Activated naive CD8-positive, alpha-beta T cell (primary cell): ENCODE measurements around the gene ADAMTS3.

Source experiments
- H3K27ac Mint-ChIP-seq: one replicate; pipeline ENCODE4 v1.8.0; 2021; ENCODE audit warnings: mixed read lengths
- H3K27me3 Mint-ChIP-seq: one replicate; pipeline ENCODE4 v1.8.0; 2021; ENCODE audit warnings: mixed read lengths
- H3K36me3 Mint-ChIP-seq: one replicate; pipeline ENCODE4 v1.8.0; 2021; ENCODE audit warnings: mixed read lengths
- H3K4me1 Mint-ChIP-seq: one replicate; pipeline ENCODE4 v1.8.0; 2021; ENCODE audit warnings: low read depth, mixed read lengths
- H3K4me3 Mint-ChIP-seq: one replicate; pipeline ENCODE4 v1.8.0; 2021; ENCODE audit warnings: mild to moderate bottlenecking, mixed read lengths
- H3K9me3 Mint-ChIP-seq: one replicate; pipeline ENCODE4 v1.8.0; 2021; ENCODE audit warnings: low read depth, mixed read lengths

The ADAMTS3 gene

DNA sequence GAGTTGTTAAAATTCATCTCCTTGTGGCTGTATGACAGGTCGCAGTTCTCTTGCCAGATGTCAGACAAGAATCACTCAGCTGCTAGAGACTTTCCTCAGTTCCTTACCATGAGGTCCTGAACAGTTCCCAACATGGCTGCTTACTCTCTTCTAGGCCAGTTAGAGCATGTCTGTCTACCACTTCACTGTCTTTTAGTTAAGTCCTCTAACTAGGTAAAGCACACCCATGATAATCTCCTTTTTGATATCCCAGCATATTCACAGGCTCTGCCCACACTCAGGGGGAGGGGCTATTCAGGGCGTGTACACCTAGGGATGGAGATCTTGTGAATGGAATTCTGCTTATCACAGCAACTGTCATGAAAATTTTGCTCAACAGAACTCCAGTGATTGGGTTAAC lies 190.1 kb downstream of the ADAMTS3 start:
- H3K27ac Mint-ChIP-seq: no peak overlapping the region
- no peak overlapping the region for H3K4me3 Mint-ChIP-seq
- no peaks in the 10 kb centered on the region for H3K9me3 Mint-ChIP-seq
- no peaks in the 10 kb centered on the region for H3K27me3 Mint-ChIP-seq
- H3K36me3 Mint-ChIP-seq: no peaks in the 10 kb centered on the region
- H3K4me1 Mint-ChIP-seq: no peaks in the 10 kb centered on the region

GRCh38 chr4:72377491-72378194 lies 191.4 kb downstream of the ADAMTS3 start:
- no peaks in the 10 kb centered on the region for H3K27me3 Mint-ChIP-seq
- H3K4me1 Mint-ChIP-seq: no peaks in the 10 kb centered on the region
- no peaks in the 10 kb centered on the region for H3K9me3 Mint-ChIP-seq
- H3K27ac Mint-ChIP-seq: no peak overlapping the region
- H3K36me3 Mint-ChIP-seq: no peaks in the 10 kb centered on the region
- H3K4me3 Mint-ChIP-seq: no peak overlapping the region

DNA sequence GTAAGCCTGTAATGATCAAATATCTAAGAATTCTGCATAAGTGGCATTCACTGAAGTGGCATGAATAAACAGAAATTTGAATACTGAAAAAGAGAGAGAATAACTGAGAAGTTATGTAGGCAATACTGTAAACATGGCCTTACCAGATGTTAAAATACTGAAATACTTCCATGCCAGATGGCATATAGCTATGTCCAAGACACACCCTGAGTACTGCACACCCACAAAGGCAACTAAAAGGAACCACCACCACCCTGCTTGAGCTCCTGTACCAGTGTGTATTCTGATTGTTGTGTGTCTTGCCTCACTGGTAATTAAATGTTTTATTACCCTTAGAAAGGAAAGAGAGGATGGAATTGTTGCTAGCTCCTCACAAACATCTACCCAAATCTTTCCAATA lies 192.1 kb downstream of the ADAMTS3 start:
- no peak overlapping the region for H3K27ac Mint-ChIP-seq
- no peaks in the 10 kb centered on the region for H3K9me3 Mint-ChIP-seq
- H3K27me3 Mint-ChIP-seq: no peaks in the 10 kb centered on the region
- H3K4me3 Mint-ChIP-seq: no peak overlapping the region
- no peaks in the 10 kb centered on the region for H3K4me1 Mint-ChIP-seq
- no peaks in the 10 kb centered on the region for H3K36me3 Mint-ChIP-seq

- Mint-ChIP-seq H3K27me3 (no peaks in the 10 kb centered on the region), H3K27ac (no peak overlapping the region), H3K4me1 (no peaks in the 10 kb centered on the region), H3K9me3 (no peaks in the 10 kb centered on the region), H3K4me3 (no peak overlapping the region), H3K36me3 (no peaks in the 10 kb centered on the region)
These were observed 193.8 kb downstream of the ADAMTS3 start for GRCh38 chr4:72375073-72375736.

DNA sequence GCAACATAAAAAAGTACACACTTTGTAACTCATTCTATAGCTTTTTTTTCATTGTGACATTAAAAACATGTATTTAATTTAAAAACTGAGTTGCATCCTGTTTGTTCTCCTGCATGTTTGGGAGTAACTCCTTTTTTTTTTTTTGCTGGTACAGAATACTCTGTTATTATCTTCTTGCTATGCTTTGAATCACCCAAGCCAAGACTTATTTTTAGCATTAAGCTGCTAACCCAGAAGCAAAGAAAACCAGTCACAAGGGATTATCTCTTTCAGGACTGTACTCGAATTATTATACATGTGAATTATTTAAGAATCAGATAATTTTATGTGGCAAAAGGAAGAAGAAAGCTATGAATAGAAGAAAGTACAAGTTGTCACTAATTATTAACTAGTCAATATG lies 194.9 kb downstream of the ADAMTS3 start:
- H3K9me3 Mint-ChIP-seq: no peaks in the 10 kb centered on the region
- H3K27me3 Mint-ChIP-seq: peaks cover 2% of the 10 kb centered on the region
- H3K27ac Mint-ChIP-seq: no peak overlapping the region
- no peaks in the 10 kb centered on the region for H3K4me1 Mint-ChIP-seq
- no peaks in the 10 kb centered on the region for H3K36me3 Mint-ChIP-seq
- no peak overlapping the region for H3K4me3 Mint-ChIP-seq

GRCh38 chr4:72366601-72367000 lies 202.4 kb downstream of the ADAMTS3 start:
- H3K36me3 Mint-ChIP-seq: no peaks in the 10 kb centered on the region
- peaks cover 2% of the 10 kb centered on the region for H3K27me3 Mint-ChIP-seq
- no peaks in the 10 kb centered on the region for H3K4me1 Mint-ChIP-seq
- H3K4me3 Mint-ChIP-seq: no peak overlapping the region
- H3K9me3 Mint-ChIP-seq: no peaks in the 10 kb centered on the region
- H3K27ac Mint-ChIP-seq: no peak overlapping the region

DNA sequence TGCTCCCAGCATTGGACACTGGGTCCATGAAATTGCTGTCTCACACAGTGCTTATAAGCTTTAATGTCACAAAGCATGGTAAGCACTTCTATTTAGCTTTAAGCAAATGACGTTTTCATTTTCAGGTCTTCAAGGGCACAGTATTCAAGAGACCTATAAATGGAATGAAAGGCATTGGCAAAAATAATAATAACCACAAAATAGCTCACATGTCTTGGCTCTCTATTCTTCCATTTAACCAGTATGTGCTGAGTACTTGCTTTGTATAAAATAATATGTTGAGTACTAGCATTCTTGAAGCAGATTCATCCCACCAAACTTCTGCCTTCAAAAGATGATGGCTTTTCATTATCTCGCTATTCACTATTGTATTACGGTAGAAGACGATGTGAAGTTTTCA lies 203.0 kb downstream of the ADAMTS3 start:
- no peak overlapping the region for H3K4me3 Mint-ChIP-seq
- H3K27me3 Mint-ChIP-seq: peaks cover 2% of the 10 kb centered on the region
- no peak overlapping the region for H3K27ac Mint-ChIP-seq
- H3K9me3 Mint-ChIP-seq: no peaks in the 10 kb centered on the region
- H3K36me3 Mint-ChIP-seq: no peaks in the 10 kb centered on the region
- no peaks in the 10 kb centered on the region for H3K4me1 Mint-ChIP-seq

DNA sequence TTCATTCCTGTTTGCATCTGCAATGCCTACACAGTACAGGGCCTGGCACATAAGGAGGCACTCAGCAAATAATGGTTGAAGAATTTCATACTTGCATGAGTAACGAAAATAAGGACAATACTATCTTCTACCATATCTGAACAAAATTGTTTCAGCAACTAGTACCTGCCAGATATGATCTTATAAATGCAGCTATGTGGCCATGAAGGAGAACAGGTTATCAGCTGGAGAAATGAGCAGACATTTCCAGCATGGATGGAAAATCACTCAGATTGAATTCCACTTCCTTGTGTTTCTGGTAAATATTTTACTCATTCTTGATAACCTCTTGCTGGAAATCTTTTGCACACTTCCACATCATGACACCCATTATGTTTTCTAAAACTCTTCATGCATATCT lies 204.0 kb downstream of the ADAMTS3 start:
- peaks cover 1% of the 10 kb centered on the region for H3K27me3 Mint-ChIP-seq
- no peak overlapping the region for H3K27ac Mint-ChIP-seq
- no peaks in the 10 kb centered on the region for H3K4me1 Mint-ChIP-seq
- H3K36me3 Mint-ChIP-seq: no peaks in the 10 kb centered on the region
- no peak overlapping the region for H3K4me3 Mint-ChIP-seq
- H3K9me3 Mint-ChIP-seq: no peaks in the 10 kb centered on the region

DNA sequence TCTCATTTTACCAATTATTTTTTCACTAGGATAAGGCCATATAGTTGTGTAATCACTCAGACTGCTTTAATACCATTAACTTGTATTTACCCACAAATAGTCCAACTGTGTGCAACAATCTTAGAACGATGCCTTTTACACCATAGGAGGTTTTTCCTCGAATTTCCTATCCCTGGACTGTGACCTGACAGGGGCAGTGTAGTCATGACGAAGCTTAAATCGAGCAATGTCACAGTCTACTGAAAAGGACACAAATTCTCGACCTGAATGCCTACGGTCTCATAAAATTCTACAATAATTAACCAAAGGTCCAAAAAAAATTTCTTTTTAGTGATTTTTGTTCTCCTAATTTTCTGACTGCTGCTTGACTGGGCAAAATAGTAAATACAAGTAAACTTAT lies 208.9 kb downstream of the ADAMTS3 start:
- H3K27ac Mint-ChIP-seq: no peak overlapping the region
- no peaks in the 10 kb centered on the region for H3K4me1 Mint-ChIP-seq
- H3K36me3 Mint-ChIP-seq: no peaks in the 10 kb centered on the region
- H3K27me3 Mint-ChIP-seq: peaks cover 1% of the 10 kb centered on the region
- H3K9me3 Mint-ChIP-seq: no peaks in the 10 kb centered on the region
- no peak overlapping the region for H3K4me3 Mint-ChIP-seq

GRCh38 chr4:72358483-72358882 lies 210.5 kb downstream of the ADAMTS3 start:
- Mint-ChIP-seq H3K36me3 (no peaks in the 10 kb centered on the region), H3K4me3 (no peak overlapping the region), H3K9me3 (no peaks in the 10 kb centered on the region), H3K27me3 (peaks cover 1% of the 10 kb centered on the region), H3K4me1 (no peaks in the 10 kb centered on the region), H3K27ac (no peak overlapping the region)

DNA sequence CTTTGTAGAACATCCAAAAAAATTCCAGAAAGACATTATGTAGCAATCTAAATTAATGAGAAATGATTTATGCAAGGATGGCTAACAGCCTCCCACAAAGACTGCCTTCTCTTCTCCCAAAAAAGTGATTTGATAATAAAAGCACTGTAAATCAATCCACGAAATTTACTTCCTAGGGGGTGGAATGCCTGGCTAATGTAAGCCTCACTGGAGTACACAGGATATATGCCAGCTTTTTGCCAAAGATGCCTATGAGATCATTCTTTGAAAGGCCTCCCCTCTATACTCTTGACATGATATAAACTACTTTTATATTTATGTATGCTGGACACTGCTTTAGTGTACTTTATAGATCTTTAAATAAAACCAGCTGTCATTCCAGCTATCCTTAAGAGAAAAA lies 211.1 kb downstream of the ADAMTS3 start:
- Mint-ChIP-seq H3K4me3 (no peak overlapping the region), H3K4me1 (no peaks in the 10 kb centered on the region), H3K9me3 (no peaks in the 10 kb centered on the region), H3K27me3 (peaks cover 1% of the 10 kb centered on the region), H3K27ac (no peak overlapping the region), H3K36me3 (no peaks in the 10 kb centered on the region)

DNA sequence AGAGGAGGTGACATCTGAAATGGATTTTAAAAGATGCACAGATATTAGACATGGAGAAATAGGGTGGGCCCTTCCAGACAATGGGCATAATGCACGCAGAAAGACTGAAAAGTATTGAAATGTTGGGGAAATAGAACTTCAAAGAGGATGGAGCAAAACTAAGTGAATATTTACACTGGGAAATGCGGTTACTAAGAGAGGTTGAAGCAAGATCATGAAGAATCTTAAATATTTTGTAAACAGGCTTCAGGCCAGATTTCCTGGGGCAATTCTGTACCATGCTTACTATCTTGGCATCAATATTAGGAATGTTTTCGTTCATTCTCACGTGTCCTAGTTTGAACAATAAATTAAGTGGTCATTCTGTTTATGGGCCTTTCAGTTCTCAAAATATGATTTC lies 216.3 kb downstream of the ADAMTS3 start:
- Mint-ChIP-seq H3K9me3 (no peaks in the 10 kb centered on the region), H3K4me3 (no peak overlapping the region)

DNA sequence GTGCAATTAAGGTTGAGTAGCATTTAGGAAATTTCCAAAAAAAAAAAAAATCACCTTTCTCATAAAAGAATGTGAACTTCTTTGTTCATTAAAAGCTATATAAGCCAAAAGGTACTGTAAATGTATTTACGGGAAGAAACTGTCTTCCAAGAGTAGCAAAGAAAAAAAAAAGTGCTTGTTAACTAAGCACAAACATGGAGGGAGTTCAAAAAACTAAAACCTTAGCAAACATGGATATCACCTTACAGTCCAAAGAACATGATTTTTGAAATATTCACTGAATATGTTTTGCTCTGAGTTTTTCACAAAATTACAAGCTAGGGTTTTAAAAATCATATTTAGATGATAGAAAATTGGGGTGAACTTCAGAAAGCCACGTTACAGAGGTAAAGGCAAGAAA lies 217.5 kb downstream of the ADAMTS3 start:
- H3K9me3 Mint-ChIP-seq: no peaks in the 10 kb centered on the region
- no peaks in the 10 kb centered on the region for H3K36me3 Mint-ChIP-seq
- H3K4me3 Mint-ChIP-seq: no peak overlapping the region
- peaks cover 3% of the 10 kb centered on the region for H3K27me3 Mint-ChIP-seq
- H3K27ac Mint-ChIP-seq: no peak overlapping the region
- no peaks in the 10 kb centered on the region for H3K4me1 Mint-ChIP-seq

More for the DNA sequence above, 216.3 kb downstream of the ADAMTS3 start:
- H3K27me3 Mint-ChIP-seq: peaks cover 3% of the 10 kb centered on the region
- H3K4me1 Mint-ChIP-seq: no peaks in the 10 kb centered on the region
- H3K27ac Mint-ChIP-seq: no peak overlapping the region
- H3K36me3 Mint-ChIP-seq: no peaks in the 10 kb centered on the region

GRCh38 chr4:72348701-72349100 lies 220.3 kb downstream of the ADAMTS3 start:
- H3K4me1 Mint-ChIP-seq: no peaks in the 10 kb centered on the region
- no peak overlapping the region for H3K4me3 Mint-ChIP-seq
- H3K27me3 Mint-ChIP-seq: peaks cover 4% of the 10 kb centered on the region
- H3K36me3 Mint-ChIP-seq: no peaks in the 10 kb centered on the region
- H3K9me3 Mint-ChIP-seq: no peaks in the 10 kb centered on the region
- H3K27ac Mint-ChIP-seq: no peak overlapping the region

- Mint-ChIP-seq H3K4me3 (no peak overlapping the region), H3K27ac (no peak overlapping the region), H3K36me3 (no peaks in the 10 kb centered on the region), H3K9me3 (no peaks in the 10 kb centered on the region), H3K27me3 (peaks cover 4% of the 10 kb centered on the region), H3K4me1 (no peaks in the 10 kb centered on the region)
These were observed 224.6 kb downstream of the ADAMTS3 start for GRCh38 chr4:72344418-72344817.

GRCh38 chr4:72341432-72341820 lies 227.6 kb downstream of the ADAMTS3 start:
- Mint-ChIP-seq H3K27me3 (peaks cover 3% of the 10 kb centered on the region), H3K4me1 (no peaks in the 10 kb centered on the region), H3K27ac (no peak overlapping the region), H3K36me3 (no peaks in the 10 kb centered on the region), H3K4me3 (no peak overlapping the region), H3K9me3 (no peaks in the 10 kb centered on the region)
